Measurements from ENCODE around the gene TOM1.
"Not testable (repeated sequence)": the region's sequence is repeated elsewhere in the genome, so short reads cannot be mapped to it uniquely, and the experiment has no call there.

Gene TOM1

DNA sequence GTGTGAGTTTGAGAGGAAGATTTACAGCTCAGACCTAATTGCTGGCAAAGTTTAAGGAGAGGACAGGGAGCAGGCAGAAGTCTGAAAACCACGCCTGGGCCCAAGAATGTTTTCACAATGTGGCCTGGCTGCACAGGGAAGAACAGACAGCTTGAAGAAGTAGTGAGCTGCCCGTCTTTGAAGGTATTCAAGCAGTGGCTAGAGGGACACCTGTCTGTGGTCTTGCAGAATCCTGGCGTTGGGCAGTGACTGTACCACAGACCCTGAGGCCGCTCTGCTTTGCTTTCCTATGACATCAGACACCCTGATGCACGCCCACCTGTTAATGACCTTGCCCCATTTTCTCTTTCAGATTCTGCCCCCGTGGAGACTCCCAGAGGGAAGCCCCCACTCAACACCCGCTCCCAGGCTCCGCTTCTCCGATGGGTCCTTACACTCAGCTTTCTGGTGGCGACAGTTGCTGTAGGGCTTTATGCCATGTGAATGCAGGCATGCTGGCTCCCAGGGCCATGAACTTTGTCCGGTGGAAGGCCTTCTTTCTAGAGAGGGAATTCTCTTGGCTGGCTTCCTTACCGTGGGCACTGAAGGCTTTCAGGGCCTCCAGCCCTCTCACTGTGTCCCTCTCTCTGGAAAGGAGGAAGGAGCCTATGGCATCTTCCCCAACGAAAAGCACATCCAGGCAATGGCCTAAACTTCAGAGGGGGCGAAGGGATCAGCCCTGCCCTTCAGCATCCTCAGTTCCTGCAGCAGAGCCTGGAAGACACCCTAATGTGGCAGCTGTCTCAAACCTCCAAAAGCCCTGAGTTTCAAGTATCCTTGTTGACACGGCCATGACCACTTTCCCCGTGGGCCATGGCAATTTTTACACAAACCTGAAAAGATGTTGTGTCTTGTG lies 93.7 kb downstream of the TOM1 start:
- FAIRE-seq (no peak), DNase-seq (ENCODE audit: insufficient read length, low spot score) (no peak)

- FAIRE-seq (no peak), DNase-seq (ENCODE audit: insufficient read length, low spot score) (no peak)
These were observed 94.3 kb downstream of the TOM1 start for GRCh38 chr22:35394011-35394312.

- DNase-seq (ENCODE audit: insufficient read length, low spot score) (no peak), FAIRE-seq (no peak)
These were observed 95.3 kb downstream of the TOM1 start for GRCh38 chr22:35394810-35395563.

DNA sequence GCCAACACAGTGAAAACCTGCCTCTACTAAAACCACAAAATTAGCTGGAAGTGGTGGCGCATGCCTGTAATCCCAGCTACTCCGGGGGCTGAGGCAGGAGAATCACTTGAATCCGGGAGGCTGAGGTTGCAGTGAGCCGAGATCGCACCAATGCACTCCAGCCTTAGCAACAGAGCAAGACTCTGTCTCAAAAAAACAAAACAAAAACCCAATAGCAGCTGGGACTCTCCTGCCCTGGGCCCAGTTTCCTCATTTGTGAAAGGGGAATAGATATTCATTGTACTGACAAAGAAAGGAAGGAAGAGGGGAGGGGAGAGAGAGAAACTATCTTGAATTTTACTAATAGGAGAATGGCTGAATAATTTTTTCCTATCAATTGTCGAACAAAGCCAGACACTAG lies 96.9 kb downstream of the TOM1 start:
- FAIRE-seq, result not testable (repeated sequence)

DNA sequence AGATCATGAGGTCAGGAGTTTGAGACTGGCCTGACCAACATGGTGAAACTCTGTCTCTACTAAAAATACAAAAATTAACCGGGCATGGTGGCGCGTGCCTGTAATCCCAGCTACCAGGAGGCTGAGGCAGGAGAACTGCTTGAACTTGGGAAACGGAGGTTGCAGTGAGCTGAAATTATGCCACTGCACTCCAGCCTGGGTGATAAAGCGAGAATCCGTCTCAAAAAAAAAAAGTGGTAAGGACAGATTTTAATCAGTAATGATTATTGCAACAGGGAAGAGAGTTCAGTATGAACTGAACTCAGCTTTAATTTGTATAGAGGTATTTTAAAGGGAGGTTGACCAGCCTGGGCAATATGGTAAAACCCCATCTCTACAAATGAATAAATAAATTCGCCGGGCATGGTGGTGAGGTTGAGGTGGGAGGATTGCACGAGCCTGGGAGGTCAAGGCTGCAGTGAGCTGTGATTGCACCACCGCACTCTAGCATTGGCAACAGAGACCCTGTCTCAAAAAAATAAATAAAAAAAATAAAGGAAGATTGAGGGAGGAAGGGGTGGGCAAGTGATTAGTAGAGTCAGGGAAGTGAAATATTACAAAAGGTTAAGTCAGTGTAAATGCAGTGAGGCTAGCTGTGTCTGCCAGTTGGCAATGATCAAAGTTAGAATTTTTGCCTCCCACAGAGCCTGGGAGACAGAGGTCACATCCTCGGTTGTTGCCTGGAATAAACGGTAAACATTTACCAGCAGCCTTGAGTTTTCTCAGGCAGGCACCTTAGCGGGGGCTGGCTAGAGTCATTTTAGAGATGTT lies 97.6 kb downstream of the TOM1 start:
- no peak for FAIRE-seq
- DNase-seq (ENCODE audit: insufficient read length, low spot score), result no peak

More for the DNA sequence above, 96.9 kb downstream of the TOM1 start:
- not testable (repeated sequence) for DNase-seq (ENCODE audit: insufficient read length, low spot score)
